K562 (cell line): ENCODE measurements around the gene PID1. TPM values are rescaled to one million over a fixed set of nuclear protein-coding genes. Genes with fewer than 3 reads are reported as not detected.

Experiments used
- ATAC-seq: fragments of 200-7000 bp; cut with Tn5 transposase; 3 replicates; pipeline ENCODE4 v1.9.1; 2020; ENCODE audit warnings: moderate library complexity
- BruUV-seq: library from RNA; stranded (reverse); fragments of 400-500 nt; replicated peaks from 2 replicates; lab custom pipeline; 2021; lab: Mats Ljungman, UMichigan
- CTCF ChIA-PET: fragments of 300-600 bp; formaldehyde crosslinking; extraction: SDS; loops from one replicate; lab custom pipeline; 2021; ENCODE audit warnings: low intra/inter-chr PET ratio; lab: Yijun Ruan, JAX
- POLR2A ChIA-PET: fragments of 300-600, 350-650 bp; sonication (Branson Sonifier 250); formaldehyde crosslinking; extraction: SDS; loops from one replicate; lab custom pipeline; 2021; ENCODE audit warnings: antibody characterized with exemption, inconsistent platforms; lab: Yijun Ruan, JAX
- DNase-seq, 4 experiments: peaks; one replicate each; pipeline versions ENCODE4 v3.0.0 to v3.0.0-alpha.2; 2011 to 2018; ENCODE audit warnings: low spot score in 3 of 4, mixed read lengths in 3 of 4; ENCODE audit errors: extremely low read depth in 1 of 4
- FAIRE-seq: peaks from 2 replicates; lab custom pipeline; 2011; peaks lifted over from hg19 to GRCh38; lab: Jason Lieb, UNC
- H2AFZ ChIP-seq: 2 replicates; pipeline ENCODE4 v1.6.0; 2011; ENCODE audit warnings: low read depth, low read length, control low read depth, inconsistent platforms
- H3K27ac ChIP-seq: fragments of 200-600 bp; 3 replicates; pipeline ENCODE4 v1.8.0; 2011; ENCODE audit warnings: low read depth, mild to moderate bottlenecking, control low read depth, inconsistent platforms, low read length, moderate library complexity, mixed read lengths; ENCODE audit errors: extremely low read depth
- H3K27me3 ChIP-seq, 2 experiments: fragments of 300-600 bp in 1 of 2; 2 replicates in 1 of 2; 3 replicates in 1 of 2; pipeline versions ENCODE4 v1.6.0 to v1.8.0; 2011; ENCODE audit warnings: inconsistent platforms in 2 of 2, low read length in 2 of 2, mild to moderate bottlenecking in 1 of 2, mixed read lengths in 1 of 2, moderate library complexity in 1 of 2; ENCODE audit not compliant: control insufficient read depth in 2 of 2, insufficient read depth in 2 of 2
- H3K36me3 ChIP-seq: fragments of 300-600 bp; 3 replicates; pipeline ENCODE4 v1.8.0; 2011; ENCODE audit warnings: mild to moderate bottlenecking, low read length, inconsistent platforms; ENCODE audit not compliant: control insufficient read depth, insufficient read depth
- H3K4me1 ChIP-seq, 2 experiments: fragments of 200-600 bp in 1 of 2; replicated peaks in 1 of 2; 2 replicates in 1 of 2; 3 replicates in 1 of 2; pipeline versions ENCODE4 v1.5.1 to v1.8.0; 2011; ENCODE audit warnings: inconsistent platforms in 2 of 2, low read length in 2 of 2, mild to moderate bottlenecking in 1 of 2, mixed read lengths in 1 of 2, moderate library complexity in 1 of 2; ENCODE audit not compliant: control insufficient read depth in 2 of 2, insufficient read depth in 2 of 2
- H3K4me2 ChIP-seq: 2 replicates; pipeline ENCODE4 v1.6.1; 2011; ENCODE audit warnings: low read length, control low read depth, inconsistent platforms, mixed read lengths; ENCODE audit not compliant: insufficient read depth
- H3K4me3 ChIP-seq: fragments of 200-600 bp; sonication (generic), shearing (Covaris generic); 2 replicates; pipeline ENCODE4 v1.5.1; 2016; ENCODE audit warnings: control low read depth, inconsistent platforms
- H3K79me2 ChIP-seq: fragments of 200-600 bp; 3 replicates; pipeline ENCODE4 v1.8.0; 2011; ENCODE audit warnings: low read length, inconsistent platforms; ENCODE audit not compliant: control insufficient read depth, insufficient read depth
- H3K9ac ChIP-seq, 2 experiments: 2 replicates each; pipeline versions ENCODE4 v1.6.0 to v1.6.1; 2011; ENCODE audit warnings: low read depth in 2 of 2, low read length in 2 of 2, control low read depth in 1 of 2, inconsistent platforms in 1 of 2, mild to moderate bottlenecking in 1 of 2, mixed read lengths in 1 of 2; ENCODE audit not compliant: insufficient read depth in 1 of 2
- H3K9me1 ChIP-seq: one replicate; pipeline ENCODE4 v1.6.0; 2011; ENCODE audit warnings: inconsistent platforms, mild to moderate bottlenecking, low read length, moderate library complexity; ENCODE audit not compliant: control insufficient read depth, insufficient read depth
- H3K9me3 ChIP-seq: replicated peaks from 2 replicates; pipeline ENCODE4 v1.5.1; 2011; ENCODE audit warnings: low read depth, low read length, inconsistent platforms; ENCODE audit not compliant: control insufficient read depth, insufficient read depth
- H4K20me1 ChIP-seq: replicated peaks from 2 replicates; pipeline ENCODE4 v1.6.1; 2011; ENCODE audit warnings: low read length, inconsistent platforms, mixed read lengths; ENCODE audit not compliant: control insufficient read depth, insufficient read depth
- CAMTA2 ChIP-seq: fragments of 250-450 bp; sonication (Bioruptor Pico); conservative IDR thresholded peaks from 2 replicates; pipeline ENCODE4 v1.5.1; 2022
- CCNT2 ChIP-seq: IDR thresholded peaks from 2 replicates; pipeline ENCODE4 v1.6.1; 2011; ENCODE audit warnings: borderline replicate concordance, low read depth, mild to moderate bottlenecking, moderate library complexity, mixed read lengths, low read length; ENCODE audit not compliant: insufficient read length; ENCODE audit errors: extremely low read depth
- CREB1 ChIP-seq, 2 experiments: sonication (generic) in 1 of 2; formaldehyde crosslinking in 1 of 2; IDR thresholded peaks; 2 replicates each; pipeline versions ENCODE4 v1.6.1 to v1.8.0; 2012 to 2022; ENCODE audit warnings: inconsistent platforms in 1 of 2, mild to moderate bottlenecking in 1 of 2, missing genetic modification reagents in 1 of 2, moderate library complexity in 1 of 2
- ELF4 ChIP-seq: fragments of 450-650 bp; formaldehyde crosslinking; IDR thresholded peaks from 2 replicates; pipeline ENCODE4 v1.4.0; 2022; ENCODE audit warnings: missing genetic modification characterization
- RBM14 ChIP-seq: fragments of 200-400 bp; formaldehyde crosslinking; IDR thresholded peaks from 2 replicates; pipeline ENCODE4 v1.6.1; 2018; ENCODE audit warnings: low read depth, mild to moderate bottlenecking, low read length, moderate library complexity, borderline replicate concordance; ENCODE audit not compliant: insufficient read depth
- ZFPM2 ChIP-seq: fragments of 250-450 bp; sonication (Bioruptor Pico); IDR thresholded peaks from 2 replicates; pipeline ENCODE4 v1.5.1; 2022; ENCODE audit warnings: mild to moderate bottlenecking
- ZNF408 ChIP-seq: fragments of 250-450 bp; sonication (Bioruptor Pico); IDR thresholded peaks from 2 replicates; pipeline ENCODE4 v1.4.0; 2020; ENCODE audit warnings: low read depth, mild to moderate bottlenecking, moderate library complexity
- WGBS: fragments of 100-300 bp; shearing (Covaris generic); methylation state at CpG from one replicate; pipeline ENCODE4 v1.1.6; 2016; ENCODE audit warnings: low coverage, mixed read lengths; ENCODE audit not compliant: insufficient coverage; ENCODE audit errors: missing lambda C conversion rate; 5-methylcytosine and 5-hydroxymethylcytosine counted together
- in situ Hi-C: fragments of 300-500 bp; cut with MboI; formaldehyde crosslinking; loops from 4 replicates; pipeline ENCODE4 v1.15.0; 2018; ENCODE audit warnings: inconsistent platforms, mixed read lengths
- intact Hi-C: fragments of 100-400 bp; cut with micrococcal nuclease; formaldehyde crosslinking; loops from 2 replicates; pipeline ENCODE4 v1.14.2; 2022
- polyA plus RNA-seq, 8 experiments: library from polyadenylated mRNA; depleted of rRNA in 4 of 8; stranded (reverse) in 5 of 8; unstranded in 3 of 8; fragments of >200 nt; fragmentation: Nextera tagmentation in 2 of 8; fragmentation: Illumina TruSeq in 1 of 8; extraction: Ambion mirVana in 2 of 8; extraction: Trizol in 1 of 8; gene quantifications; 2 replicates each; pipeline versions ENCODE4 v1.2.1 to v1.2.3, GENCODE V29; 2011 to 2014; ENCODE audit warnings: inconsistent platforms in 1 of 8, missing spikeins in 1 of 8
- total RNA-seq, 7 experiments: library from RNA; depleted of rRNA in 6 of 7; stranded (reverse); fragments of >200 nt in 6 of 7; fragmentation: Illumina TruSeq in 2 of 7; extraction: Trizol in 2 of 7; gene quantifications; 2 replicates each; pipeline versions ENCODE4 v1.2.1 to v1.2.3, GENCODE V29; 2011 to 2021; ENCODE audit warnings: low replicate concordance in 1 of 7

The PID1 gene
- total and polyA plus RNA-seq, 9 of the 15 experiments (the other 6 are each of a cell fraction or from before 2014, with no cell fraction given), result not detected

DNA sequence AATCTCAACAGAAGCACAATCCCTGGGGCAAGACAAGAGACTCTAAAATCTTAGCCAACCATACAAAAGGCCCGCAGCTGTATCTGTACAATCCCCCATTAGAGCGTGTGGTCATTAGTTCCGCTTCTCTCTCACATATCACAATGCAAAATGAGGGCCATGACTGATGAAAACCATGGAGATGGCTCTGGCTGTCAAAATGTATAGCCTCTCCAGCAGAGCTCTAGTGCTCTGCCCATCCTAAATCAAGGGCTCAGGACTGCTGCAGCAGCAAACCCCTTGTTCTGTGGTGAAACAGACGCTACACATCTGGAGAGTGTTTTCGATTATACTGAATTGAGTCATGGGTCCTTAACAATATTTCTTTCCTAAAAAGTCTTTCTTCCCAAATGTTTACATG, 221.0 kb downstream of the PID1 start:
- H2AFZ ChIP-seq, result no peak overlapping the region
- ATAC-seq (no peak), FAIRE-seq (no peak)
- no peaks in the 10 kb centered on the region for H4K20me1 ChIP-seq
- H3K9me3 ChIP-seq, result no peaks in the 10 kb centered on the region
- CTCF ChIA-PET, result no interaction called here
- H3K27me3 ChIP-seq, result no peaks in the 10 kb centered on the region
- H3K4me2 ChIP-seq, result no peak overlapping the region
- POLR2A ChIA-PET, result no interaction called here
- no peak overlapping the region for H3K4me3 ChIP-seq
- intact Hi-C loops, result no loop called here
- no TSS peak for BruUV-seq
- H3K9me1 ChIP-seq, result no peaks in the 10 kb centered on the region
- TF ChIP-seq ZFPM2 (CRISPR knock-in tag), result no peak
- TF ChIP-seq, all 486 proteins: peak for 0
- H3K27ac ChIP-seq, result no peak overlapping the region
- no peak overlapping the region for H3K9ac ChIP-seq
- no peaks in the 10 kb centered on the region for H3K4me1 ChIP-seq
- DNase-seq, result no peak
- H3K79me2 ChIP-seq, result no peaks in the 10 kb centered on the region
- H3K36me3 ChIP-seq, result no peaks in the 10 kb centered on the region
- 0% methylated on average over 5 of the region's 5 CpGs for WGBS
- in situ Hi-C loops, result no loop called here

DNA sequence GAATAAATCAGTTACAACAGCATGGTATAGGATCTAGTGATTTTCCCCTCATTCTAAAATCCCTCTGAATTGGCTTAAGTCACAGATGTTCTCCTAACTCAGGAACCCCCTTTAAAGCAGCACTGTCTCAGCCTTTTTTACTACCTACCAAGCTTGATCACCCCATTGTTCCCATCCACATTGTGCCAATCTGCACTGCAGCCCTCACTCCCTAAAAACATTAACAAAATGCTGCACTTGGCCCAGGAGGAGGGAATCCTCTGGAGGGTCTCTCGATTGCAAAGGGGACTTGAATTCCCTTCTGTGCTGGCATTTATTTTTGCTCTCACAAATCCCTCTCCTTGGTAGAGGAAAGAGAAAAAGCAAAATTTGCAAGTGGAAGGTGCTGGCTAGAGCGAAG, 223.0 kb downstream of the PID1 start:
- no peak overlapping the region for H3K9ac ChIP-seq
- no peak overlapping the region for H3K27ac ChIP-seq
- no peaks in the 10 kb centered on the region for H3K9me1 ChIP-seq
- no peaks in the 10 kb centered on the region for H3K4me1 ChIP-seq
- in situ Hi-C loops (no loop called here), intact Hi-C loops (no loop called here)
- H2AFZ ChIP-seq, result no peak overlapping the region
- ChIA-PET CTCF (no interaction called here), POLR2A (no interaction called here)
- ATAC-seq (no peak), FAIRE-seq (no peak), DNase-seq (no peak)
- H3K4me2 ChIP-seq, result no peak overlapping the region
- no peaks in the 10 kb centered on the region for H3K27me3 ChIP-seq
- no peaks in the 10 kb centered on the region for H4K20me1 ChIP-seq
- H3K79me2 ChIP-seq, result no peaks in the 10 kb centered on the region
- no TSS peak for BruUV-seq
- no peaks in the 10 kb centered on the region for H3K9me3 ChIP-seq
- no peak overlapping the region for H3K4me3 ChIP-seq
- WGBS, result 0% methylated on average over 2 of the region's 2 CpGs
- TF ChIP-seq CAMTA2 (CRISPR knock-in tag) (no peak), ZNF408 (no peak), CREB1 (IDR thresholded peaks at IDR 0.05) (no peak), CREB1 (CRISPR knock-in tag; IDR thresholded peaks at IDR 0.05) (no peak), CCNT2 (no peak), RBM14 (no peak), ELF4 (no peak)
- no peaks in the 10 kb centered on the region for H3K36me3 ChIP-seq
